ENCODE data around the gene RPL12.
A peak's percentile ranks its signal among the peaks of the same experiment; 100 is the strongest.
"Not testable (repeated sequence)": the region's sequence is repeated elsewhere in the genome, so short reads cannot be mapped to it uniquely, and the experiment has no call there.

Gene RPL12

GRCh38 chr9:127466407-127466917, 15.3 kb upstream of the RPL12 start:
- not testable (repeated sequence) for DNase-seq

- no peak for DNase-seq
Observed at GRCh38 chr9:127463911-127464310, 12.7 kb upstream of the RPL12 start.

- no peak for DNase-seq
Observed at GRCh38 chr9:127463382-127463781, 12.2 kb upstream of the RPL12 start.

GRCh38 chr9:127458921-127459320, 7.7 kb upstream of the RPL12 start:
- no peak for DNase-seq

GRCh38 chr9:127457191-127457878, 6.1 kb upstream of the RPL12 start:
- DNase-seq: no peak

GRCh38 chr9:127455324-127455992, 4.3 kb upstream of the RPL12 start:
- DNase-seq: no peak

GRCh38 chr9:127452691-127453090, 1.5 kb upstream of the RPL12 start:
- DNase-seq: no peak

- peak; percentile 59 for DNase-seq
Observed at GRCh38 chr9:127451858-127452656, 851 bp upstream of the RPL12 start.

- no peak for DNase-seq
Observed at GRCh38 chr9:127451608-127451857, 327 bp upstream of the RPL12 start.

GRCh38 chr9:127450243-127450760, 904 bp downstream of the RPL12 start:
- DNase-seq: no peak

- DNase-seq: no peak
Observed at GRCh38 chr9:127449332-127449966, 1.8 kb downstream of the RPL12 start.

- DNase-seq: no peak
Observed at GRCh38 chr9:127448112-127448805, 2.9 kb downstream of the RPL12 start.

GRCh38 chr9:127447416-127448111, 3.6 kb downstream of the RPL12 start:
- no peak for DNase-seq

- DNase-seq: no peak
Observed at GRCh38 chr9:127446713-127447415, 4.3 kb downstream of the RPL12 start.

GRCh38 chr9:127445851-127446712, 5.1 kb downstream of the RPL12 start:
- DNase-seq: no peak

GRCh38 chr9:127444921-127445850, 6.0 kb downstream of the RPL12 start:
- no peak for DNase-seq

- DNase-seq: no peak
Observed at GRCh38 chr9:127444283-127444920, 6.8 kb downstream of the RPL12 start.

GRCh38 chr9:127438394-127438793, 12.8 kb downstream of the RPL12 start:
- no peak for DNase-seq
